Neuronal stem cell (in vitro differentiated cells): ENCODE data around the gene AACS.

Source experiments
- DNase-seq: peaks from one replicate; pipeline ENCODE4 v3.0.0-alpha.2; 2013; ENCODE audit warnings: low spot score
- H2AFZ ChIP-seq: one replicate; pipeline ENCODE4 v1.6.1; 2013; ENCODE audit warnings: mild to moderate bottlenecking, low read length, inconsistent platforms
- H2AK5ac ChIP-seq: 2 replicates; pipeline ENCODE4 v1.6.1; 2013; ENCODE audit warnings: low read depth, mild to moderate bottlenecking, inconsistent platforms, low read length, moderate library complexity, mixed read lengths
- H2BK120ac ChIP-seq: 2 replicates; pipeline ENCODE4 v1.6.1; 2013; ENCODE audit warnings: low read depth, mild to moderate bottlenecking, inconsistent platforms, low read length, moderate library complexity, mixed read lengths
- H2BK12ac ChIP-seq: one replicate; pipeline ENCODE4 v1.6.1; 2013; ENCODE audit warnings: low read length, inconsistent platforms
- H2BK15ac ChIP-seq: 2 replicates; pipeline ENCODE4 v1.6.1; 2013; ENCODE audit warnings: mild to moderate bottlenecking, low read length, inconsistent platforms, mixed read lengths
- H2BK5ac ChIP-seq: one replicate; pipeline ENCODE4 v1.6.1; 2013; ENCODE audit warnings: inconsistent platforms, mild to moderate bottlenecking, low read length, moderate library complexity
- H3K14ac ChIP-seq: one replicate; pipeline ENCODE4 v1.6.1; 2013; ENCODE audit warnings: low read length, inconsistent platforms
- H3K18ac ChIP-seq: 2 replicates; pipeline ENCODE4 v1.6.1; 2013; ENCODE audit warnings: low read length, inconsistent platforms
- H3K23ac ChIP-seq: 2 replicates; pipeline ENCODE4 v1.6.1; 2013; ENCODE audit warnings: low read depth, mild to moderate bottlenecking, mixed read lengths, low read length, inconsistent platforms; ENCODE audit not compliant: poor library complexity
- H3K27ac ChIP-seq: replicated peaks from 3 replicates; pipeline ENCODE4 v1.5.1; 2013; ENCODE audit warnings: low read length, inconsistent platforms
- H3K27me3 ChIP-seq, 3 experiments: 2 replicates each; pipeline ENCODE4 v1.6.1; 2013; ENCODE audit warnings: low read length in 3 of 3, mild to moderate bottlenecking in 2 of 3, inconsistent platforms in 1 of 3, low read depth in 1 of 3, mixed read lengths in 1 of 3, moderate library complexity in 1 of 3; ENCODE audit not compliant: control insufficient read depth in 3 of 3, insufficient read depth in 3 of 3
- H3K36me3 ChIP-seq, 2 donors: replicated peaks in 1 of 2; 2 replicates each; pipeline ENCODE4 v1.6.1; 2013; ENCODE audit warnings: low read length in 2 of 2; ENCODE audit not compliant: control insufficient read depth in 2 of 2, insufficient read depth in 2 of 2
- H3K4ac ChIP-seq: 2 replicates; pipeline ENCODE4 v1.6.1; 2013; ENCODE audit warnings: inconsistent platforms, mild to moderate bottlenecking, low read length, moderate library complexity
- H3K4me1 ChIP-seq, 2 donors: 1 replicate in 1 of 2; 2 replicates in 1 of 2; pipeline ENCODE4 v1.6.1; 2013; ENCODE audit warnings: low read length in 2 of 2, low read depth in 1 of 2; ENCODE audit not compliant: control insufficient read depth in 2 of 2, insufficient read depth in 1 of 2
- H3K4me2 ChIP-seq: one replicate; pipeline ENCODE4 v1.6.1; 2013; ENCODE audit warnings: mild to moderate bottlenecking, low read length, inconsistent platforms; ENCODE audit not compliant: insufficient read depth, poor library complexity, severe bottlenecking
- H3K4me3 ChIP-seq, 2 donors: 2 replicates each; pipeline ENCODE4 v1.5.1; 2013; ENCODE audit warnings: low read length in 2 of 2, mild to moderate bottlenecking in 2 of 2, inconsistent platforms in 1 of 2, moderate library complexity in 1 of 2
- H3K79me1 ChIP-seq: one replicate; pipeline ENCODE4 v1.6.1; 2013; ENCODE audit warnings: low read depth, mild to moderate bottlenecking, inconsistent platforms, low read length, moderate library complexity
- H3K9ac ChIP-seq: one replicate; pipeline ENCODE4 v1.6.1; 2013; ENCODE audit warnings: mild to moderate bottlenecking, low read depth, low read length, inconsistent platforms; ENCODE audit not compliant: poor library complexity
- H3K9me3 ChIP-seq, 2 donors: replicated peaks in 1 of 2; 2 replicates each; pipeline versions ENCODE3 to v1.6.1; 2013; ENCODE audit warnings: low read length in 2 of 2, mild to moderate bottlenecking in 2 of 2, inconsistent platforms in 1 of 2, low read depth in 1 of 2, mixed read lengths in 1 of 2, moderate library complexity in 1 of 2; ENCODE audit not compliant: control insufficient read depth in 2 of 2, insufficient read depth in 1 of 2
- H4K8ac ChIP-seq: one replicate; pipeline ENCODE4 v1.6.1; 2013; ENCODE audit warnings: low read depth, mild to moderate bottlenecking, inconsistent platforms, low read length, moderate library complexity
- H4K91ac ChIP-seq: one replicate; pipeline ENCODE4 v1.6.1; 2013; ENCODE audit warnings: low read length, low read depth, mild to moderate bottlenecking, inconsistent platforms; ENCODE audit not compliant: poor library complexity
- WGBS, 2 donors: extraction: QIAGEN DNeasy Blood & Tissue Kit; methylation state at CpG; one replicate each; pipeline ENCODE4 v1.1.7; 2013; ENCODE audit warnings: missing lambda C conversion rate in 2 of 2, mixed read lengths in 1 of 2; ENCODE audit not compliant: insufficient read length in 2 of 2, insufficient replicate concordance in 1 of 2; ENCODE audit errors: extremely low coverage in 2 of 2; 5-methylcytosine and 5-hydroxymethylcytosine counted together

Gene AACS

DNA sequence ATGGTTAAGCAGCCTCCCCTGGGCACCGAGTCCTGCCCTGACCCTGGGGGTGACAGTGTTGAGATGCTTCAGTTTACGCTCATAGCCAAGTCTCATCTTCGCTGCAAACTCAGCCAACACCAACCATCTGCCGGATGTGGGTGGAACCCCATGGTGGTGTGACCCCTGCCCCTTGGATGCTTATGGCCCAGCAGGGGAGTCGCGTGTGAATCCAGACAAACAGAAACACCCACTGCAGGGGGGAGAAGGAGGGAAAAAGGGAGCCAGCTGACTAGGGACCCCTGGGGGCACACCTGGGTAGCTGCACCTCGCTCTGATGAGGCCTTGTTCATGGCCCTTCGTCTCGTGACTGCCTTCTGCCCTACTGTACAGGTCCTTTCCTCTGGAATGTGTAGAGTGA, 23.8 kb downstream of the AACS start:
- Histone ChIP-seq H3K4me1 (peaks cover 0 to 2% of the 10 kb centered on the region in 2 donors), H3K14ac (no peak overlapping the region), H4K91ac (no peak overlapping the region), H2AFZ (no peak overlapping the region), H3K4ac (no peak overlapping the region), H3K36me3 (peaks cover 32 to 93% of the 10 kb centered on the region in 2 donors), H3K9me3 (peaks cover 0 to 6% of the 10 kb centered on the region in 2 donors), H2BK120ac (no peak overlapping the region), H2BK15ac (no peak overlapping the region), H4K8ac (no peak overlapping the region), H2BK5ac (no peak overlapping the region), H3K27ac (no peak overlapping the region), H3K4me2 (no peak overlapping the region), H3K79me1 (no peaks in the 10 kb centered on the region), H3K4me3 (no peak overlapping the region), H2BK12ac (no peak overlapping the region), H3K9ac (no peak overlapping the region), H3K27me3 (no peaks in the 10 kb centered on the region), H3K23ac (no peak overlapping the region), H3K18ac (no peak overlapping the region), H2AK5ac (no peak overlapping the region)
- no peak for DNase-seq
- WGBS, 2 donors, result no CpG with 5 or more reads among the region's 9 CpGs

DNA sequence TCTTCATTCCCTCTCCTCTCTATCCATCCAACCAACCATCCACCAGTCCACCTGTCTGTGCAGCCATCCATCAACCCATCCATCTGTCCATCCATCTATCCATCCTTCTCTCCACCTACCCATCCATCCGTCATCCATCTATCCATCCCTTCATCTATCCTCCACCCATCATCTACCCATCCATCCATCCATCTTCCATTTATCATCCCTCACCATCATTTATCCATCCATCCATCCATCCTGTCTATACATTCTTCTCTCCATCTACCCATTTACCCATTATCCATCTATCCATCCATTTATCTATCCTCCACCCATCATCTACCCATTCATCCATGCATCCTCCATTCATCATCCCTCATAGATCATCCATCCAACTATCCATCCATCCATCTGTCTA, 24.4 kb downstream of the AACS start:
- H3K4me1 ChIP-seq, result peaks cover 0 to 2% of the 10 kb centered on the region in 2 donors

GRCh38 chr12:125090437-125090836, 25.2 kb downstream of the AACS start:
- H3K79me1 ChIP-seq, result no peaks in the 10 kb centered on the region
- no peak overlapping the region for H2BK12ac ChIP-seq
- 100% methylated on average over 2 of the region's 3 CpGs for WGBS, 2 donors
- peaks cover 35 to 86% of the 10 kb centered on the region in 2 donors for H3K36me3 ChIP-seq
- peaks cover 0 to 3% of the 10 kb centered on the region in 2 donors for H3K9me3 ChIP-seq
- no peak overlapping the region for H3K4ac ChIP-seq
- no peak overlapping the region for H2BK15ac ChIP-seq
- no peaks in the 10 kb centered on the region for H3K27me3 ChIP-seq
- H3K18ac ChIP-seq, result no peak overlapping the region
- H2BK120ac ChIP-seq, result no peak overlapping the region
- no peak overlapping the region for H2AK5ac ChIP-seq
- no peak overlapping the region for H2AFZ ChIP-seq
- H4K91ac ChIP-seq, result no peak overlapping the region
- DNase-seq, result no peak
- H3K14ac ChIP-seq, result no peak overlapping the region
- no peak overlapping the region for H2BK5ac ChIP-seq
- no peak overlapping the region for H4K8ac ChIP-seq
- H3K4me2 ChIP-seq, result no peak overlapping the region
- H3K27ac ChIP-seq, result no peak overlapping the region
- H3K23ac ChIP-seq, result no peak overlapping the region
- no peak overlapping the region for H3K4me3 ChIP-seq
- H3K4me1 ChIP-seq, result peaks cover 0 to 2% of the 10 kb centered on the region in 2 donors
- H3K9ac ChIP-seq, result no peak overlapping the region

More for the DNA sequence above, 24.4 kb downstream of the AACS start:
- H3K4ac ChIP-seq, result no peak overlapping the region
- no peak overlapping the region for H3K4me3 ChIP-seq
- H3K36me3 ChIP-seq, result peaks cover 36 to 93% of the 10 kb centered on the region in 2 donors
- H3K27me3 ChIP-seq, result no peaks in the 10 kb centered on the region
- no peak overlapping the region for H2BK15ac ChIP-seq
- peaks cover 0 to 6% of the 10 kb centered on the region in 2 donors for H3K9me3 ChIP-seq
- H3K23ac ChIP-seq, result no peak overlapping the region
- no peaks in the 10 kb centered on the region for H3K79me1 ChIP-seq
- H3K27ac ChIP-seq, result no peak overlapping the region
- no peak for DNase-seq
- H2BK120ac ChIP-seq, result no peak overlapping the region
- 100% methylated on average over 1 of the region's 1 CpG; no CpG with 5 or more reads in 1 of the 2 donors for WGBS, 2 donors
- H2AFZ ChIP-seq, result no peak overlapping the region
- H4K8ac ChIP-seq, result no peak overlapping the region
- H3K4me2 ChIP-seq, result no peak overlapping the region
- H2BK12ac ChIP-seq, result no peak overlapping the region
- H2BK5ac ChIP-seq, result no peak overlapping the region
- H3K9ac ChIP-seq, result no peak overlapping the region
- no peak overlapping the region for H3K18ac ChIP-seq
- H4K91ac ChIP-seq, result no peak overlapping the region
- no peak overlapping the region for H3K14ac ChIP-seq
- H2AK5ac ChIP-seq, result no peak overlapping the region

DNA sequence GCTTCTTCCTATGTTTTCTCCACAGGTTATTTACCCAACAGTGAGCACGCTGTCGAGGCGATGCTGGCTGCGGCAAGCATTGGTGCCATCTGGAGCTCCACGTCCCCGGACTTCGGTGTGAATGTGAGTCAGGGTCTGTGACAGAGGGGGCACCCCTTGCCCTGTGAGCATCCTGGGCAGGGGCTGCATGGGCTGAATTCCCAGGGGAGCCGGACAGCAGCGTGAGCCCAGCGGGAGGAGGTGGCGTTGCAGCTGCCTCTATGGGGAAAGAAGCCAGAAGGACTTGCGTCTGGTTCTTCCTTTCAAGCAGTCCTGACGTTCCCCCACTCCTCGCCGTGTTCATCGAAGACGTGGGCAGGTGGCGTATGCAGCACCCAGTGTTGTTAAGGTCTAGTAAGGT, 26.2 kb downstream of the AACS start:
- Histone ChIP-seq H3K14ac (no peak overlapping the region), H4K91ac (no peak overlapping the region), H3K18ac (no peak overlapping the region), H3K4me2 (no peak overlapping the region), H3K9me3 (peaks cover 0 to 3% of the 10 kb centered on the region in 2 donors), H3K23ac (no peak overlapping the region), H3K4me3 (no peak overlapping the region), H2BK120ac (no peak overlapping the region), H3K27me3 (no peaks in the 10 kb centered on the region), H2BK15ac (no peak overlapping the region), H3K4me1 (peaks cover 0 to 2% of the 10 kb centered on the region in 2 donors), H2AK5ac (no peak overlapping the region), H3K79me1 (no peaks in the 10 kb centered on the region), H2AFZ (no peak overlapping the region), H3K36me3 (peaks cover 35 to 78% of the 10 kb centered on the region in 2 donors), H4K8ac (no peak overlapping the region), H2BK5ac (no peak overlapping the region), H3K9ac (no peak overlapping the region), H2BK12ac (no peak overlapping the region), H3K4ac (no peak overlapping the region), H3K27ac (no peak overlapping the region)
- no peak for DNase-seq
- WGBS, 2 donors, result no CpG with 5 or more reads among the region's 18 CpGs
